ENCODE results near the gene OXCT1.

The OXCT1 gene

GRCh38 chr5:41794471-41794870 lies 75.8 kb downstream of the OXCT1 start:
- Histone ChIP-seq H3K4me3 (ENCODE audit: low read depth, low read length) (no peak overlapping the region), H3K27me3 (replicated peaks) (no peaks in the 10 kb centered on the region), H3K36me3 (replicated peaks) (no peaks in the 10 kb centered on the region), H3K27ac (peak overlapping the region; percentile 94)
- in situ Hi-C loops (cut with HindIII; ENCODE audit: low pct_ligation_motif_present, low sequenced_read_pairs), result no loop called here
- no peak for TF ChIP-seq CTCF (IDR thresholded peaks at IDR 0.05; ENCODE audit: low read depth, low read length, missing control alignments)
- DNase-seq, result peak; percentile 97

DNA sequence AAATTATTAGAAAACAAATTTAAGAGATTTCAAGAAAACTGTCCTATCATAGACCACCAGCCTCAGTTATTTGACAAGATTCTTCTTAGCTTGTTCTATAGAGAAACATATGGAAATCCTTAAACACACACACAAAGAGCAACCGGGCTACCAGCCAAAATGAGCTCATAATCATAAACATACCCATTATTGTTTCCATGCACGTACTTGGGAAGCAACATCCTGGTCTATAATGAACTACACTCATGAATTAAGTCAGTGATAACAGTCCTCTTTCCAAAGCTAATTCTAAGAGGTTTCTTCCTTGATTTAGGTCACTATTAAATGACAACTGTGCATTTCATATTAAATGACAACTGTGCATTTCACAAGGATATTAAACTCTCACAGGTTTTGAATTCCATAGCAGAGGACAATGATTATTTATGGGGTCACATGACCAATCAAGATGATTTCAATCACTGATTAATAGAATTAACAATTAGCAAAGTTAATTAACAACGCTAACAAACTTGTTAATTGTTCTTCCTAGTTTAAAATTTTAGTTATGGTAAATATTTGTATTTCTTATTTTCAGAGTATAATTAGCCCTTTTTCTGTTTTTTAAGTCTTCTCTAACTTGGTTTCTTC lies 77.0 kb downstream of the OXCT1 start:
- in situ Hi-C loops (cut with HindIII; ENCODE audit: low pct_ligation_motif_present, low sequenced_read_pairs), result no loop called here

DNA sequence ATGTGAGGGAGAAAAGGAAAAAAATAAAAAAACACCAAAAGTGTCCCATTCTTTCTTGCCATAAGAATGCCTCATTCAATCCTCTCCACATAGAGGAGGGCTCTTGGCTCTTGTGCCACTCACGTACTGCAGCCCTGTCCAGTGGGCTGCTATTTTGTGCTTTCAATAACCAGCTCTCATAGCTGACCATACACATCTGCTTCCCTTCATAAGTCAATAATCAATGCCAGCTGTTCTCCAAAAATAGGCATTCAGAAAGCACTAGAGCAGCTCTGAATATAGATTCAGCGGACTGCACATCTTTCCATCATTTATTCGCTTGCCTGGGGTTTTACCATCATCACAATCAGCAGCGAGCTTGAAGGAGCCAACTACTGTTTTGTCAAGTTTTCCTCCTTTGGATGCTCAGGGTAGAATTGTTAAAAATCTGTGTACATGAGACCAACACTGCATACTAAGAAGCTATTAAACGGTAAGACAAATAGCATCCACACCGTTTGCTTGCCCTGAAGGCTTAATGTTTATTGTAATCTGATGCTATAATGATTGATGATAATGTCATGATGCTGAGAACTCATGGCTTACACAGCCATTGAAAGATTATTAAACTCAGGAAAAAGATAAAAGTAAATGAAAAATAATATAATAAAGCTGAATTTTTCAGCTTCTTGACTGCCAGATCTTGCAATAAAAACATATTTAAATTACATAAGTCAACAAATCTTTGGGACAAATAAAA lies 80.0 kb downstream of the OXCT1 start:
- in situ Hi-C loops (cut with HindIII; ENCODE audit: low pct_ligation_motif_present, low sequenced_read_pairs), result no loop called here
- no peak for DNase-seq
- no peak for TF ChIP-seq CTCF (IDR thresholded peaks at IDR 0.05; ENCODE audit: low read depth, low read length, missing control alignments)
- Histone ChIP-seq H3K4me3 (ENCODE audit: low read depth, low read length) (no peak overlapping the region), H3K36me3 (replicated peaks) (no peaks in the 10 kb centered on the region), H3K27me3 (replicated peaks) (no peaks in the 10 kb centered on the region), H3K27ac (no peak overlapping the region)

More for the DNA sequence above, 77.0 kb downstream of the OXCT1 start:
- no peak overlapping the region for H3K4me3 ChIP-seq (ENCODE audit: low read depth, low read length)
- peak; percentile 81 for DNase-seq
- H3K36me3 ChIP-seq (replicated peaks), result no peaks in the 10 kb centered on the region
- H3K27me3 ChIP-seq (replicated peaks), result no peaks in the 10 kb centered on the region
- peak overlapping the region; percentile 94 for H3K27ac ChIP-seq
- no peak for TF ChIP-seq CTCF (IDR thresholded peaks at IDR 0.05; ENCODE audit: low read depth, low read length, missing control alignments)

DNA sequence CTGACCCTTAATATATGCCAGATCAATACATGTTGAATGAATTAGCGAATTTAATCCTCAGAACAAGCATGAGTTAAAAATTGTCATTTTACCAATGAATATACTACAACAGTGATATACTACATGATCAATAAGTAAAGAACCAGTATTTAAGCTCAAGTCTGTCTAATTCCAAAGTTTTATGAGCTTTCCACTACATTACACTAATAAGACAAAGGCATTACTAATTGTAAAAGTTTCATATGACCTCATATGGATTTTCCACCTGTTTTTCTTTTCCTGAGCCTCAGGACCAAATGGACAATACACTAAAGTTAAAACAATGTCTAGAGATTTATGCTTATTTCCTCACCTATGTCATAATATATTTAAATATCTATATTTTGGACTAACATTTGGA lies 80.8 kb downstream of the OXCT1 start:
- no peaks in the 10 kb centered on the region for H3K27me3 ChIP-seq (replicated peaks)
- no peak for DNase-seq
- in situ Hi-C loops (cut with HindIII; ENCODE audit: low pct_ligation_motif_present, low sequenced_read_pairs), result no loop called here
- no peaks in the 10 kb centered on the region for H3K36me3 ChIP-seq (replicated peaks)
- H3K4me3 ChIP-seq (ENCODE audit: low read depth, low read length), result no peak overlapping the region
- peak overlapping the region; percentile 87 for H3K27ac ChIP-seq
- TF ChIP-seq CTCF (IDR thresholded peaks at IDR 0.05; ENCODE audit: low read depth, low read length, missing control alignments), result no peak

GRCh38 chr5:41788941-41789368 lies 81.3 kb downstream of the OXCT1 start:
- Histone ChIP-seq H3K4me3 (ENCODE audit: low read depth, low read length) (no peak overlapping the region), H3K36me3 (replicated peaks) (no peaks in the 10 kb centered on the region), H3K27me3 (replicated peaks) (no peaks in the 10 kb centered on the region), H3K27ac (peak overlapping the region; percentile 87)
- no peak for TF ChIP-seq CTCF (IDR thresholded peaks at IDR 0.05; ENCODE audit: low read depth, low read length, missing control alignments)
- in situ Hi-C loops (cut with HindIII; ENCODE audit: low pct_ligation_motif_present, low sequenced_read_pairs), result no loop called here
- DNase-seq, result peak; percentile 86

Measured in brain microvascular endothelial cell (primary cell).